Activated CD4-positive, alpha-beta T cell treated with anti-CD3 and anti-CD28 coated beads for 36 hours (primary cell): ENCODE measurements around the gene ECSCR. TPM values are rescaled to one million over a fixed set of nuclear protein-coding genes. Genes with fewer than 3 reads are reported as not detected.
A peak's percentile ranks its signal among the peaks of the same experiment; 100 is the strongest.
"Not testable (repeated sequence)": the region's sequence is repeated elsewhere in the genome, so short reads cannot be mapped to it uniquely, and the experiment has no call there.

ENCODE experiments used
- ATAC-seq: fragments of 200-7000 bp; cut with Tn5 transposase; one replicate; pipeline ENCODE4 v1.10.0; 2021; ENCODE audit warnings: mild to moderate bottlenecking, moderate library complexity
- CTCF ChIA-PET: fragments of 350-600 bp; sonication (Branson Sonifier 250); formaldehyde crosslinking; loops from one replicate; lab custom pipeline; 2021; ENCODE audit warnings: antibody characterized with exemption; lab: Charles Lee
- POLR2A ChIA-PET: fragments of 350-600 bp; sonication (Branson Sonifier 250); formaldehyde crosslinking; loops from one replicate; lab custom pipeline; 2021; ENCODE audit warnings: antibody characterized with exemption, inconsistent platforms; lab: Charles Lee
- DNase-seq: peaks from one replicate; pipeline ENCODE4 v3.0.0-alpha.2; 2020
- H3K27ac Mint-ChIP-seq: one replicate; pipeline ENCODE4 v1.8.0; 2021; ENCODE audit warnings: mixed read lengths
- H3K27me3 Mint-ChIP-seq: one replicate; pipeline ENCODE4 v1.8.0; 2021; ENCODE audit warnings: mixed read lengths
- H3K36me3 Mint-ChIP-seq: one replicate; pipeline ENCODE4 v1.8.0; 2021; ENCODE audit warnings: low read depth, mixed read lengths
- H3K4me1 Mint-ChIP-seq: one replicate; pipeline ENCODE4 v1.8.0; 2021; ENCODE audit warnings: mixed read lengths
- H3K4me3 Mint-ChIP-seq: one replicate; pipeline ENCODE4 v1.8.0; 2021; ENCODE audit warnings: mild to moderate bottlenecking, moderate library complexity, mixed read lengths
- H3K9me3 Mint-ChIP-seq: one replicate; pipeline ENCODE4 v1.8.0; 2021; ENCODE audit warnings: low read depth, mixed read lengths
- intact Hi-C, 2 experiments: fragments of 100-400 bp; cut with DNase I in 1 of 2; cut with micrococcal nuclease in 1 of 2; formaldehyde crosslinking; loops; one replicate each; pipeline versions ENCODE4 v1.14.2 to v1.15.1; 2022 to 2024; cut with DNase I, micrococcal nuclease
- total RNA-seq, 2 experiments: library from RNA; stranded (reverse); gene quantifications; one replicate each; pipeline ENCODE4 v1.2.3, GENCODE V29; 2021

The ECSCR gene
- total RNA-seq, 2 experiments from 2014 or later: 0.83 to 2.6 TPM

DNA sequence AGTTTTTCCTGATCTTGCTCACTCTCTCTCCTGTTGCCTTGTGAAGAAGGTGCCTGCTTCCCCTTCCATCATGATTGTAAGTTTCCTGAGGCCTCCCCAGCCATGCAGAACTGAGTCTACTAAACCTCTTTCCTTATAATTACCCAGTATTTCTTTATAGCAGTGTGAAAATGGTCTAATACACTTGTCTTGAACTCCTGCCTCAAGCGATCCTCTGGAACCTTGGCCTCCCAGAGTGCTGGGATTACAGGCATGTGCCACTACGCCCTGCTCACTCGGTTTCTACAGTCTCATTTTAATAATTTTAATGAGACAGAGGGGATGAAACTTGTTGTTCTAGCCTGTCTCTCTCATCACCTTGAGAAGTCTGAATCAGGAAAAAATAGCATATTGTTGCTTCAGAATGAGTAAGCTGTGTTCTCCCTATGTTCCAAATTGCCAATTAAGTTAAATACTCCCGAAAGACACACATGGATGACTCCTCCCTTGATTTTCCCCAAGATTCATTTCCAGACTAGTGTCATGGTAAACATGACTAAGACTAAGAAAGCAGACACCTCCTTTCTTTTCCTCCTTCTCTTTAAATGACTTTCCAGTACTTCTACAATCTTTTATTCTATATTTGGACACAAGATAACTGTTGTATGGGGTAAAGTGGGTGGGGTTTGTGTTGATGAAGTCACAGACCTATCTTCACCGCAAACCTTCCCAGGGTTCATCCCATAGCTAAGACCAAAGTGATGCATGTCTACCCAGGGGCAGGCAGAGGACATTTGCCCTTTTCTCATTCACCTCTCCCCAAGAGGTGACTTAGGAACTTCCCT, 15.4 kb downstream of the ECSCR start:
- intact Hi-C loops: loop anchor here (1.0 to 5.0 kb wide), 7 partner anchors 8 to 45 kb away; partner anchors contain the start of genes DNAJC18 (in 2 of the 2), SPATA24 (in 2 of the 2) and STING1 (in 2 of the 2)
- Mint-ChIP-seq H3K4me3 (peak overlapping the region; percentile 1), H3K36me3 (peaks cover 15% of the 10 kb centered on the region)

DNA sequence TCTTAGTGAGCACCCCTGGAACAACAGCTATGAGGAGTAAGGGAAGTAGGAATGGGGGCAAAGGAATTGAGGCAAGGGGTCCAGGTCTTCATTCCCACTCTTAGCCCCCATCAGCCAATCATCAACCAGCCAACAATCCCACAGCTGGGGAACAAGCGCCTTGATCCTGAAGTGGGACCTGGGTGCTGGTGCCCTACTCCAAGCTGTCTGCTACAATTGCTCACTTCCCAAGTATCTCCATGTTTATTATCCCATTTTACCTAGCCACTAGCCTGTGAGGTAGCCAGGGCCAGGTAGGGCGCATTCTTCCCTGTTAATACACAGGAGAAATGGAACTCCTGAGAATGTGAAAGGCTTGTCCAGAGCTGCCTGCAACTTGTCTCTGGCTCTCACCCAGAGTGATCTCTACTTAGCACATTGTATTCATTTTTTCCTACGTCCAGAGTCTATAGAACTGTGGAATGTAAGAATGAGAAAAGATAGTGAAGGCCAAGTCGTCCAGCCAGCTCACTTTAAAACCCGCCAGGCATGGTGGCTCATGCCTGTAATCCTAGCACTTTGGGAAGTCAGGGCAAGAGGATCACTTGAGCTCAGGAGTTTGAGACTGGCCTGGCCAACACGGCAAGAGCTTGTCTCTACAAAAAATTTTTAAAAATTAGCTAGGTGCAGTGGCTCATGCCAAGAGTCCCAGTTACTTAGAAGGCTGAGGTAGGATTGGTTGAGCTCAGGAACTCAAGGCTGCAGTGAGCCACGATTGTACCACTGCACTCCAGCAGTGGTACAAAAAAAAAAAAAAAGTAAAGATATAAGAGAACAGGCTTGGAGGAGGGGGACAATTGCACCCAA, 17.0 kb downstream of the ECSCR start:
- intact Hi-C loops: loop anchor here (2.0 to 5.0 kb wide), 4 partner anchors 31 to 43 kb away; partner anchors contain the start of genes SPATA24 (in 2 of the 2) and STING1 (in 2 of the 2)
- POLR2A ChIA-PET: interaction anchor here (0.6 kb wide), 2 partner anchors 16 to 213 kb away, joined by 4 to 5 read pairs; no protein-coding TSS in a partner anchor
- peaks cover 15% of the 10 kb centered on the region for H3K36me3 Mint-ChIP-seq
- peaks cover 2% of the 10 kb centered on the region for H3K9me3 Mint-ChIP-seq
- no peak for DNase-seq
- H3K27me3 Mint-ChIP-seq: no peaks in the 10 kb centered on the region
- peaks cover 72% of the 10 kb centered on the region for H3K4me1 Mint-ChIP-seq
- ATAC-seq: no peak
- H3K4me3 Mint-ChIP-seq: no peak overlapping the region
- peak overlapping the region; percentile 92 for H3K27ac Mint-ChIP-seq
- CTCF ChIA-PET: interaction anchor here (0.6 to 1.6 kb wide), 7 partner anchors 9 to 782 kb away, joined by 3 to 7 read pairs (median 4); no protein-coding TSS in a partner anchor

More for the DNA sequence above, 15.4 kb downstream of the ECSCR start:
- ATAC-seq (peak; percentile 77), DNase-seq (peak; percentile 68)
- H3K9me3 Mint-ChIP-seq: peaks cover 2% of the 10 kb centered on the region
- H3K4me1 Mint-ChIP-seq: peaks cover 66% of the 10 kb centered on the region
- H3K27me3 Mint-ChIP-seq: no peaks in the 10 kb centered on the region
- POLR2A ChIA-PET: interaction anchor here (0.6 to 2.3 kb wide), 8 partner anchors 8 to 137 kb away, joined by 3 to 22 read pairs (median 6); partner anchors contain the start of genes DNAJC18 and STING1
- peak overlapping the region; percentile 92 for H3K27ac Mint-ChIP-seq
- CTCF ChIA-PET: interaction anchor here (0.6 to 2.5 kb wide), 12 partner anchors 8 to 264 kb away, joined by 3 to 17 read pairs (median 3); partner anchors contain the start of gene DNAJC18

DNA sequence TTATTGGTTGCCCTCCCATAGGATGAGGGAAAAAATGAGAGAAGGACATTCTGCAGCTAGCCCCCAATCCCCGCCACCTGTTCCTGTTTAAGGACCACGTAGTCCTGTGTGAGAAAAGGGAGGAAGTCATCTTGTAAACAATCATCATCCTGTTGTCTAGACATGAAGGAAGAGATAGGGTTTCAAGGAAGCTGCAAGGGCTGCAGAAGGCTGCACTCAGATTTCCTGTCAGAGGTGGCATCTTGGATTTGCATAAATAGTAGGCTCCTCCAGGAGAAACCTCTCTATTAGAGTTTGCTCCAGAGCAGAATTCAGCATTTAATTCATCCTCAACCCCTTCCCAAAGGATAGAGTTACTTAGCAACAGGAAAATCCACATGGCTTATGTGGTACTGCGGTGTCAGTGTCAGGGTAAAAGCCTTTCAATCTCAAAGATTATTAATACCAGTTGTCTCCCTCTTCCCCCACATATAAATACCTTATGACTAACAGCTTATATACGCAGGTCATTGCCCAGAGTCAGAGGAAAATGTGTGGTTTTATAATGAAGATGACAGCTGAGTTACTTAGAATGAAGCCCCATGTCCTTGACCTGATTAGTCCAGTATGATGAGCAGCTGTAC, 18.6 kb downstream of the ECSCR start:
- H3K27ac Mint-ChIP-seq: peak overlapping the region; percentile 93
- ATAC-seq (peak; percentile 11), DNase-seq (no peak)
- intact Hi-C loops: no loop called here
- H3K36me3 Mint-ChIP-seq: peaks cover 14% of the 10 kb centered on the region
- H3K4me1 Mint-ChIP-seq: peaks cover 81% of the 10 kb centered on the region
- H3K27me3 Mint-ChIP-seq: no peaks in the 10 kb centered on the region
- POLR2A ChIA-PET: interaction anchor here (1.0 kb wide), 1 partner anchor 30 kb away, joined by 4 read pairs; no protein-coding TSS in a partner anchor
- H3K9me3 Mint-ChIP-seq: peaks cover 2% of the 10 kb centered on the region
- H3K4me3 Mint-ChIP-seq: no peak overlapping the region
- CTCF ChIA-PET: interaction anchor here (0.6 to 1.1 kb wide), 3 partner anchors 12 to 69 kb away, joined by 3 to 4 read pairs (median 4); no protein-coding TSS in a partner anchor

DNA sequence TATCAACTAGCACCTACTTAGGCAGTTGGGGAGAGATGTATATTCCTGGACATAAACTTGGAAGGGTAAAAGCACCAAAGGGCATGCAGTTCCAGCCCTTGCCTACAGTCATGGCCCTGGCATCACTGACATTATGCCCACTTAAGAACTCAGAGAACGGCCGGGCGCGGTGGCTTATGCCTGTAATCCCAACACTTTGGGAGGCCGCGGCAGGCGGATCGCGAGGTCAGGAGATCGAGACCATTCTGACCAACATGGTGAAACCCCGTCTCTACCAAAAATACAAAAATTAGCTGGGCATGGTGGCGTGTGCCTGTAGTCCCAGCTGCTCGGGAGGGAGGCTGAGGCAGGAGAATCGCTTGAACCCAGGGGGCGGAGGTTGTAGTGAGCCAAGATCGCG, 22.1 kb downstream of the ECSCR start:
- H3K9me3 Mint-ChIP-seq, intact Hi-C loops, DNase-seq, H3K36me3 Mint-ChIP-seq, H3K27me3 Mint-ChIP-seq, ATAC-seq: not testable (repeated sequence)
- ChIA-PET POLR2A (interaction anchor here (0.6 kb wide), 1 partner anchor 56 kb away, joined by 4 read pairs; no protein-coding TSS in a partner anchor), CTCF (interaction anchor here (1.4 to 2.4 kb wide), 2 partner anchors 20 to 42 kb away, joined by 4 to 11 read pairs; partner anchors contain the start of gene STING1)
- peak overlapping the region; percentile 94 for H3K4me3 Mint-ChIP-seq
- H3K4me1 Mint-ChIP-seq: peaks cover 65% of the 10 kb centered on the region
- peak overlapping the region; percentile 99 for H3K27ac Mint-ChIP-seq

DNA sequence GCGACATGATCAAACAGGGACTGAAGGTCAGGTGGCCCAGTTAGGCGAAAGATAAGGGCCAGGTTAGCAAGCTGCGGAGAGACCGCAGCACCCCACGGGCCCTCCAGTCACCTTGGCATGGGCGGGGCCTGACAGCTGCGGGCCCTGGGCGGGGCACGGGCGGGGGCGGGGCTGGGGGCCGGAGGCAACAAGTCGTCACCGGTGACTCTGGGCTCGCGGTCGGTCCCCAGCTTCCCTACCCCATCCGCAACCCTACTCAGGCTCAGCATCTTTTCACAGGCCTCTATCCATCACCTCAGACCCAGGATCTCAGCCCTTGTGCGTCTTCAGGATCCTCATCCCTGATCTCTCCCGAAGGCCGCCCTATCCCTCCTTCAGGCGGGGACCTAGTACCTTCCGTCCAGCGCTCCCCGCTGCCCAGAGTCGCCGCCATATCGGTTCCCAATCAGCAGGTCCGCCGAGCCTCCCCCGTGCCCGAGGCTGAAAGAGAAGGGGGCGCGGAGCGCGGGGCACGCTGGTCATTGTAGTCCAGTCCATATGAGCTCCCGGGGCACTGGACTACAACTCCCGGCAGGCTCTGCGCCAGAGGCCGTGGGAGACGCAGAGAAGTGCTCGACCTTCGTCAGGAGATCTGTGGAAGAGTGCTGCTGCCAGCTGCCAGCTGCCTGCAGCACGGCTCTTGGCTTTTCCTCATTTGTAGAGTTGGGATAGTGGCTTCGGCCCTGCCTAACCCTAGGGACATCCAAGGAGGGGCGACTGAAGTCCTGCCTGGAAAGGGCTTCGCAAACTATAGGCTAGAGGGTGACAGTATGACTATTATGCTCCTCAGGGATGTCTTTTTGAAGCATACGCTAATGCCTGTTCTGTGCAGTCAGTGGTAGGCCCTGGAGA, 23.3 kb downstream of the ECSCR start, which contains the start of gene DNAJC18:
Gene DNAJC18, minus strand, starts transcription at position 513 of the 891 bp plus-strand sequence. Its CDS starts 80 bp downstream, at position 433.
- CTCF ChIA-PET: interaction anchor here (0.6 to 2.4 kb wide), 12 partner anchors 8 to 121 kb away, joined by 3 to 18 read pairs (median 4); partner anchors contain the start of gene STING1
- H3K4me1 Mint-ChIP-seq: peaks cover 55% of the 10 kb centered on the region

DNA sequence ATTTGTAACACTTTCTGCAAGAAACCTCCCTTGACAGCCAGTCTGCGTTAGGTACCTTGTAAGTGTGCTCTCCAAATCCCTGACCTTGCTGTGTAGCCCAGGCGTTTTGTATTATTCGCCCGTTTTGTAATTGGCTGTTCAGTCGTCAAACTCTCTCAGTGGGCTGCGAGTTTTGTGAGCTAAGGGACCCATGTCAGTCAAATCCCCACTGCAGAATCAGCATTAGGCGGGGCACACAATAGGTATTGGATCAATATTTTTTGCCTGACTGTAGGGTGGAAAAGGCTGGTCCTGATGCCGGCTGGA, 23.9 kb downstream of the ECSCR start:
- H3K4me3 Mint-ChIP-seq: peak overlapping the region; percentile 94
- no peaks in the 10 kb centered on the region for H3K9me3 Mint-ChIP-seq
- peaks cover 15% of the 10 kb centered on the region for H3K36me3 Mint-ChIP-seq
- DNase-seq: no peak
- H3K4me1 Mint-ChIP-seq: peaks cover 49% of the 10 kb centered on the region
- CTCF ChIA-PET: interaction anchor here (0.6 to 3.8 kb wide), 11 partner anchors 8 to 120 kb away, joined by 3 to 21 read pairs (median 4); partner anchors contain the start of gene STING1
- no peaks in the 10 kb centered on the region for H3K27me3 Mint-ChIP-seq
- POLR2A ChIA-PET: interaction anchor here (0.6 to 1.7 kb wide), 11 partner anchors 9 to 127 kb away, joined by 3 to 22 read pairs (median 5); partner anchors contain the start of genes PAIP2 and STING1
- intact Hi-C loops: loop anchor here (1.0 to 5.0 kb wide), 13 partner anchors 9 to 669 kb away; partner anchors contain the start of genes STING1 (in 2 of the 2), SPATA24 (in 1 of the 2) and UBE2D2 (in 1 of the 2)
- peak overlapping the region; percentile 99 for H3K27ac Mint-ChIP-seq
- ATAC-seq: no peak

More for the DNA sequence above, 23.3 kb downstream of the ECSCR start, which contains the start of gene DNAJC18:
- H3K27ac Mint-ChIP-seq: peak within 1 kb of the TSS; percentile 99
- POLR2A ChIA-PET: interaction anchor here (0.6 to 1.7 kb wide), 13 partner anchors 9 to 165 kb away, joined by 3 to 22 read pairs (median 5); partner anchors contain the start of genes PAIP2 and STING1
- peaks cover 15% of the 10 kb centered on the region for H3K36me3 Mint-ChIP-seq
- intact Hi-C loops: loop anchor here (1.0 to 5.0 kb wide), 13 partner anchors 8 to 668 kb away; partner anchors contain the start of genes STING1 (in 2 of the 2), SPATA24 (in 1 of the 2) and UBE2D2 (in 1 of the 2)
- no peaks in the 10 kb centered on the region for H3K27me3 Mint-ChIP-seq
- H3K9me3 Mint-ChIP-seq: no peaks in the 10 kb centered on the region
- ATAC-seq (peak; percentile 86), DNase-seq (peak; percentile 97)
- H3K4me3 Mint-ChIP-seq: peak within 1 kb of the TSS; percentile 94

DNA sequence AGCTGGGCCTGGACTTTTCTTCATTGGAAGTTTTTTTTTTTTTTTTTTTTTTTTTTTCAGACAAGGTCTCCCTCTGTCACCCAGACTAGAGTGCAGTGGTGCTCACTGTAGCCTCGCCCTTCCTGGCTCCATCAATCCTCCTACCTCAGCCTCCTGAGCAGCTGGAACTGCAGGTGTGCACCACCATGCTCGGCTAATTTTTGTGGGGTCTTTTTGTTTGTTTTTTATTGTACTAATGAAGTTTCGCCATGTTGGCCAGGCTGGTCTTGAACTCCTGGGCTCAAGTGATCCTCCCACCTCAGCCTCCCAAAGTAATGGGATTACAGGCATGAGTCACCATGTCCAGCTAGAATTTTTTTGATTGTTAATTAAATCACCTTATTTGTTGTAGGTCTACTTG, 26.9 kb downstream of the ECSCR start:
- CTCF ChIA-PET: interaction anchor here (0.8 to 3.8 kb wide), 5 partner anchors 8 to 83 kb away, joined by 3 to 21 read pairs (median 4); no protein-coding TSS in a partner anchor
- intact Hi-C loops: loop anchor here in 1 of 2 experiments (5.0 kb wide), 1 partner anchor 142 kb away; no protein-coding TSS in a partner anchor
- H3K4me1 Mint-ChIP-seq: peaks cover 38% of the 10 kb centered on the region
- H3K9me3 Mint-ChIP-seq: no peaks in the 10 kb centered on the region
- POLR2A ChIA-PET: interaction anchor here (0.6 kb wide), 1 partner anchor 123 kb away, joined by 3 read pairs; no protein-coding TSS in a partner anchor
- H3K36me3 Mint-ChIP-seq: peaks cover 16% of the 10 kb centered on the region
- H3K27me3 Mint-ChIP-seq: no peaks in the 10 kb centered on the region
- H3K4me3 Mint-ChIP-seq: no peak overlapping the region
- ATAC-seq: no peak
- DNase-seq: no peak
- H3K27ac Mint-ChIP-seq: no peak overlapping the region

DNA sequence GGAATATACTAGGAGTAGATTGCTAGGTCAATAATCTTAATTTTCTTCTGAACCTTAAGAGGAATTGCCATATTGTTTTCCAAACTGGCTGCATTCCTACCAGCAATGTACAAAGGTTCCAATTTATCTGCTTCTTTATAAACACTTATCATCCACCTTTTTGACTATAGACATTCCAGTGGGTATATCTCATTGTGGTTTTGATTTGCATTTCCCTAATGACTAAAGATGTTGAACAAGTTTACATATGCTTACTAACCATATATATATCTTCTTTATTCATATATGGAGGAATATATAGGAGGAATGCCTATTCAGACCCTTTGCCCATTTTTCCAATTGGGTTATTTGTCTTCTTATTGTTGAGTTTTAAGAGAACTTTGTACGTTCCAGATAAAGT, 30.8 kb downstream of the ECSCR start:
- intact Hi-C loops: no loop called here

DNA sequence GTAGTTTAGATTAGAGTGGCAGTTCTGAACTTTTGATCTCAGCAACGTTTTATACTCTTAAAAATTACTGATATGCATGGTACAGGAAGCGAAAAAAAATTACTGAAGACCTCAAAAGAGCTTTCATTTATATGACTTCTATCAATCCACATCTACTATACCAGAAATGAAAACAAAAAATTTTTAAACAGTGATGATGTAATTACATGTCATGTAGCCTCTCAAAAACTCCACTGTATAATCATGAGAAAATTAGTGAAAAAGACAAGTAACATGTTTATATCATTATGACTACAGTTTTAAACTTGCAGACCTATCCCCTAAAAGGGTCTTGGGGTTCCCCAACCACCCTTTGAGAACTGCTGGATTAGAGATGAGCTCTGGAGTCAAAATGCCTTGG, 32.5 kb downstream of the ECSCR start:
- ATAC-seq: peak; percentile 65
- Mint-ChIP-seq H3K27ac (peak overlapping the region; percentile 73), H3K4me1 (peaks cover 15% of the 10 kb centered on the region), H3K9me3 (no peaks in the 10 kb centered on the region), H3K27me3 (no peaks in the 10 kb centered on the region), H3K4me3 (no peak overlapping the region), H3K36me3 (peaks cover 23% of the 10 kb centered on the region)
- no peak for DNase-seq
- intact Hi-C loops: no loop called here
- CTCF ChIA-PET: interaction anchor here (0.6 to 1.9 kb wide), 9 partner anchors 9 to 894 kb away, joined by 3 to 6 read pairs (median 3); partner anchors contain the start of gene DNAJC18
- POLR2A ChIA-PET: interaction anchor here (1.3 kb wide), 1 partner anchor 26 kb away, joined by 4 read pairs; no protein-coding TSS in a partner anchor

More for the DNA sequence above, 30.8 kb downstream of the ECSCR start:
- POLR2A ChIA-PET: no interaction called here
- ATAC-seq (no peak), DNase-seq (no peak)
- H3K4me1 Mint-ChIP-seq: peaks cover 15% of the 10 kb centered on the region
- H3K36me3 Mint-ChIP-seq: peaks cover 20% of the 10 kb centered on the region
- H3K27me3 Mint-ChIP-seq: no peaks in the 10 kb centered on the region
- H3K9me3 Mint-ChIP-seq: no peaks in the 10 kb centered on the region
- CTCF ChIA-PET: interaction anchor here (1.5 to 3.1 kb wide), 2 partner anchors 23 to 81 kb away, joined by 3 to 12 read pairs; no protein-coding TSS in a partner anchor
- H3K27ac Mint-ChIP-seq: no peak overlapping the region
- H3K4me3 Mint-ChIP-seq: no peak overlapping the region
